ENCODE results near the gene PMPCA. TPM values are rescaled to one million over a fixed set of nuclear protein-coding genes. Genes with fewer than 3 reads are reported as not detected.
A peak's percentile ranks its signal among the peaks of the same experiment; 100 is the strongest.

Gene PMPCA
- total and polyA plus RNA-seq, 2 of the 13 experiments (the other 11 are each of a cell fraction or from before 2014, with no cell fraction given), result 70.2 to 88.4 TPM

- TF ChIP-seq ATF3 (CRISPR knock-in tag; IDR thresholded peaks at IDR 0.05) (peak; percentile 36; the same call in 1 of the 2 replicates), SMC3 (IDR thresholded peaks at IDR 0.05; ENCODE audit: low read length) (no peak), ZNF296 (CRISPR knock-in tag; conservative IDR thresholded peaks at IDR 0.05) (0 out of 2 replicates have a peak, but pooled peaks have one; percentile 15), ZNF780A (CRISPR knock-in tag; IDR thresholded peaks at IDR 0.05) (no peak), ZZZ3 (CRISPR knock-in tag; IDR thresholded peaks at IDR 0.05; ENCODE audit: borderline replicate concordance) (no peak), HOXA3 (CRISPR knock-in tag; IDR thresholded peaks at IDR 0.05) (peak; percentile 97), MBNL3 (CRISPR knock-in tag; conservative IDR thresholded peaks at IDR 0.05) (no peak), HMGA1 (CRISPR knock-in tag; conservative IDR thresholded peaks at IDR 0.05) (no peak), EHMT2 (IDR thresholded peaks at IDR 0.05; ENCODE audit: borderline replicate concordance, low read depth, low read length) (no peak), EZH2 (conservative IDR thresholded peaks at IDR 0.05; ENCODE audit: low read depth, low read length) (no peak), ZNF18 (CRISPR knock-in tag; IDR thresholded peaks at IDR 0.05; ENCODE audit: insufficient replicate concordance) (no peak), TERF1 (CRISPR knock-in tag; IDR thresholded peaks at IDR 0.05) (no peak), GMEB1 (CRISPR knock-in tag; IDR thresholded peaks at IDR 0.05; ENCODE audit: borderline replicate concordance) (peak; percentile 80; the same call in 1 of the 2 replicates), TCF7L2 (IDR thresholded peaks at IDR 0.05; ENCODE audit: low read depth, low read length) (no peak), SMAD1 (CRISPR knock-in tag; IDR thresholded peaks at IDR 0.05; ENCODE audit: borderline replicate concordance, low read depth) (no peak), STAG1 (CRISPR knock-in tag; IDR thresholded peaks at IDR 0.05) (no peak), ZNF484 (CRISPR knock-in tag; IDR thresholded peaks at IDR 0.05; ENCODE audit: borderline replicate concordance, low read depth) (peak; percentile 82; the same call in 1 of the 2 replicates), ZNF816 (CRISPR knock-in tag; IDR thresholded peaks at IDR 0.05; ENCODE audit: borderline replicate concordance) (no peak), GRHL1 (CRISPR knock-in tag; conservative IDR thresholded peaks at IDR 0.05) (no peak), SOX6 (IDR thresholded peaks at IDR 0.05) (no peak), SOX6 (CRISPR knock-in tag; IDR thresholded peaks at IDR 0.05) (peak; percentile 39), SOX13 (IDR thresholded peaks at IDR 0.05) (no peak), SOX13 (CRISPR knock-in tag; conservative IDR thresholded peaks at IDR 0.05 in 1 of 2, IDR thresholded peaks at IDR 0.05 in 1 of 2) (no peak)
These were observed at the start of gene PMPCA, which contains the start of gene ENTR1 (continued) for GRCh38 chr9:136410500-136411287.

Data from HepG2 (cell line).